NT2/D1 (cell line): ENCODE results near the gene GRHPR.

Experiments used
- SUZ12 ChIP-seq: IDR thresholded peaks from 2 replicates; pipeline ENCODE4 v1.6.1; 2011; ENCODE audit not compliant: insufficient read length, insufficient read depth; ENCODE audit errors: extremely low read depth
- YY1 ChIP-seq: IDR thresholded peaks from 2 replicates; pipeline ENCODE4 v1.6.1; 2011; ENCODE audit not compliant: insufficient read length, insufficient read depth
- ZNF274 ChIP-seq: IDR thresholded peaks from 2 replicates; pipeline ENCODE4 v1.6.1; 2011; ENCODE audit warnings: mild to moderate bottlenecking, low read depth, low read length

DNA sequence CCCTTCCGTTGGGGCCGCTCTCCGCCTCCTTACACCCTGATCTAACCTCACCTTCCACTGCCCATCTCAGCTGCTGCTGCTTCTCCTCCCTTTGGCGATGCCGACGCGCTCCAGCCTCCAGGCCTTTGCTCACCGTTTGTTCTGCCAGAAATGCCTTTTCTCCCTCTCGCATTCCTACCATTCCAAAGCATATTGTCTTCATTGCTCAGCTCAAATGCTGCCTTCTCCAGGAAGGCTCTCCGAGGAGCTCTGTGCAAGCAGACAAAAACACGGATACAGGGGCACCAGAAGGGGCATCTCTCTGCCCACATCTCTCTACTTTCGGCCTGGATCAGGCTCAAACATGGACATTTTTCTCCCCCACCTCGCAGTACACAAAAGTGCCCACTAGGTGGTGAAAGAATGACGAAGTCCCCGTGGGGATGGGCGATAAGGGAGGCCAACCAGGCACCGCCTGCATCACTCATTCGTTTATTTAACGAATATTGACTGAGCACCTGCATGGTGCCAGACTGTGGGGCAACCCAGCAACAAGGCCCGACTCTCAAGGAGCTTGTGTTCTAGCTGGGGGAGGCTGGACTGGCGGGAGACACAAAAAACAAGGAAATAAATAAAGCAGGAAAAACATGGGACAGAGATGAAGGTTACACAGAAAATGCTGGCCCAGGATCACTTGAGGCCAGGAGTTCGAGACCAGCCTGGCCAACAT is 7.3 kb upstream of the GRHPR start:
- TF ChIP-seq SUZ12 = no peak
- no peak for TF ChIP-seq YY1
- TF ChIP-seq ZNF274 = no peak
